CD14-positive monocyte (primary cell): ENCODE data around the gene KCTD16. TPM values are rescaled to one million over a fixed set of nuclear protein-coding genes. Genes with fewer than 3 reads are reported as not detected.

Experiments
- DNase-seq, 3 donors: peaks; one replicate each; pipeline ENCODE4 v3.0.0-alpha.2; 2011 to 2022
- H2AFZ ChIP-seq: 2 replicates; pipeline ENCODE4 v1.6.0; 2012; ENCODE audit warnings: mild to moderate bottlenecking, low read depth, low read length, inconsistent platforms; ENCODE audit not compliant: insufficient read depth, poor library complexity, severe bottlenecking
- H3K27ac ChIP-seq, 2 donors: 1 replicate in 1 of 2; 2 replicates in 1 of 2; pipeline ENCODE4 v1.5.1; 2012 to 2013; ENCODE audit warnings: low read length in 2 of 2, control low read depth in 1 of 2, inconsistent platforms in 1 of 2, low read depth in 1 of 2, mild to moderate bottlenecking in 1 of 2
- H3K27me3 ChIP-seq, 2 donors: one replicate each; pipeline versions ENCODE4 v1.6.0 to v1.6.1; 2011 to 2013; ENCODE audit warnings: low read length in 2 of 2; ENCODE audit not compliant: control insufficient read depth in 2 of 2, insufficient read depth in 2 of 2
- H3K36me3 ChIP-seq, 2 donors: replicated peaks in 1 of 2; 1 replicate in 1 of 2; 2 replicates in 1 of 2; pipeline versions ENCODE4 v1.5.1 to v1.6.1; 2012 to 2013; ENCODE audit warnings: low read length in 2 of 2, control low read depth in 1 of 2, inconsistent platforms in 1 of 2, mild to moderate bottlenecking in 1 of 2; ENCODE audit not compliant: insufficient read depth in 2 of 2, control insufficient read depth in 1 of 2
- H3K4me1 ChIP-seq, 2 donors: 1 replicate in 1 of 2; 2 replicates in 1 of 2; pipeline versions ENCODE4 v1.5.1 to v1.6.1; 2012 to 2013; ENCODE audit warnings: low read length in 2 of 2, control low read depth in 1 of 2, inconsistent platforms in 1 of 2, mild to moderate bottlenecking in 1 of 2, moderate library complexity in 1 of 2; ENCODE audit not compliant: insufficient read depth in 2 of 2, control insufficient read depth in 1 of 2
- H3K4me2 ChIP-seq: replicated peaks from 2 replicates; pipeline ENCODE3; 2012; ENCODE audit warnings: low read length, moderate library complexity, mild to moderate bottlenecking; ENCODE audit not compliant: poor library complexity, severe bottlenecking; ENCODE audit errors: extremely low read depth
- H3K4me3 ChIP-seq, 3 experiments: fragments of 200-600 bp in 1 of 3; sonication (generic) in 1 of 3; replicated peaks in 1 of 3; 1 replicate in 2 of 3; 2 replicates in 1 of 3; pipeline ENCODE4 v1.5.1; 2011 to 2013; ENCODE audit warnings: low read length in 3 of 3, mild to moderate bottlenecking in 3 of 3, control low read depth in 2 of 3, low read depth in 2 of 3, inconsistent platforms in 1 of 3, moderate library complexity in 1 of 3
- H3K79me2 ChIP-seq: 2 replicates; pipeline ENCODE4 v1.6.0; 2012; ENCODE audit warnings: mild to moderate bottlenecking, control low read depth, inconsistent platforms, low read length, moderate library complexity; ENCODE audit not compliant: insufficient read depth
- H3K9ac ChIP-seq: 2 replicates; pipeline ENCODE4 v1.6.0; 2017; ENCODE audit warnings: low read length, mild to moderate bottlenecking; ENCODE audit not compliant: insufficient read depth, poor library complexity, severe bottlenecking
- H3K9me3 ChIP-seq, 2 donors: replicated peaks in 1 of 2; 1 replicate in 1 of 2; 2 replicates in 1 of 2; pipeline versions ENCODE4 v1.5.1 to v1.6.1; 2012 to 2013; ENCODE audit warnings: low read length in 2 of 2, control low read depth in 1 of 2; ENCODE audit not compliant: control insufficient read depth in 1 of 2, insufficient read depth in 1 of 2
- H4K20me1 ChIP-seq: 2 replicates; pipeline ENCODE4 v1.6.0; 2012; ENCODE audit warnings: mild to moderate bottlenecking, low read length, control low read depth, moderate library complexity; ENCODE audit not compliant: insufficient read depth
- H3K27ac Mint-ChIP-seq, 7 donors: one replicate each; pipeline ENCODE4 v1.8.0; 2020; ENCODE audit warnings: mild to moderate bottlenecking in 7 of 7, mixed read lengths in 7 of 7, moderate library complexity in 6 of 7, inconsistent platforms in 2 of 7
- H3K27me3 Mint-ChIP-seq, 3 donors: one replicate each; pipeline ENCODE4 v1.8.0; 2021 to 2022; ENCODE audit warnings: low read depth in 3 of 3, mild to moderate bottlenecking in 3 of 3, mixed read lengths in 3 of 3, moderate library complexity in 3 of 3, inconsistent platforms in 1 of 3
- H3K36me3 Mint-ChIP-seq, 2 donors: one replicate each; pipeline ENCODE4 v1.8.0; 2020; ENCODE audit warnings: mixed read lengths in 2 of 2, inconsistent platforms in 1 of 2, mild to moderate bottlenecking in 1 of 2
- H3K4me1 Mint-ChIP-seq: one replicate; pipeline ENCODE4 v1.8.0; 2020; ENCODE audit warnings: mild to moderate bottlenecking, mixed read lengths
- H3K4me3 Mint-ChIP-seq, 2 donors: one replicate each; pipeline ENCODE4 v1.8.0; 2020; ENCODE audit warnings: mild to moderate bottlenecking in 2 of 2, mixed read lengths in 2 of 2, moderate library complexity in 1 of 2
- H3K9me3 Mint-ChIP-seq, 7 donors: one replicate each; pipeline ENCODE4 v1.8.0; 2020 to 2022; ENCODE audit warnings: mixed read lengths in 7 of 7, mild to moderate bottlenecking in 6 of 7, moderate library complexity in 6 of 7, inconsistent platforms in 2 of 7
- CTCF ChIP-seq: fragments of 200-600 bp; IDR thresholded peaks from one replicate; pipeline ENCODE4 v1.8.0; 2022; ENCODE audit warnings: antibody characterized with exemption, mild to moderate bottlenecking
- WGBS: methylation state at CpG from one replicate; pipeline ENCODE4 v1.1.5; 2013; ENCODE audit warnings: missing lambda C conversion rate; ENCODE audit not compliant: insufficient coverage; 5-methylcytosine and 5-hydroxymethylcytosine counted together
- intact Hi-C, 2 donors: fragments of 100-400 bp; cut with micrococcal nuclease; formaldehyde crosslinking; loops; one replicate each; pipeline versions ENCODE4 v1.15.0 to v1.15.1; 2023
- polyA plus RNA-seq, 3 donors: library from polyadenylated mRNA; depleted of rRNA in 1 of 3; unstranded in 2 of 3; stranded (reverse) in 1 of 3; fragments of 300-500 nt in 2 of 3; fragments of >200 nt in 1 of 3; fragmentation: Illumina TruSeq in 2 of 3; gene quantifications; 1 replicate in 2 of 3; 2 replicates in 1 of 3; pipeline ENCODE4 v1.2.3, GENCODE V29; 2012 to 2021

KCTD16 gene
- polyA plus RNA-seq, 3 donors = not detected

GRCh38 chr5:144429405-144429804 is 258.7 kb downstream of the KCTD16 start:
- no peaks in the 10 kb centered on the region for H3K27me3 Mint-ChIP-seq
- Histone ChIP-seq H3K9ac (no peak overlapping the region), H3K27ac (no peak overlapping the region), H3K4me2 (no peak overlapping the region), H3K36me3 (no peaks in the 10 kb centered on the region), H3K79me2 (no peaks in the 10 kb centered on the region), H4K20me1 (no peaks in the 10 kb centered on the region), H3K4me3 (no peak overlapping the region), H3K9me3 (no peaks in the 10 kb centered on the region), H3K27me3 (no peaks in the 10 kb centered on the region), H2AFZ (no peak overlapping the region), H3K4me1 (no peaks in the 10 kb centered on the region)
- H3K27ac Mint-ChIP-seq = no peak overlapping the region
- no peak overlapping the region for H3K4me3 Mint-ChIP-seq
- WGBS = no CpG with 5 or more reads among the region's 1 CpG
- TF ChIP-seq CTCF = no peak
- peaks cover 0 to 8% (median 1%) of the 10 kb centered on the region in 7 donors for H3K9me3 Mint-ChIP-seq
- DNase-seq = no peak
- H3K4me1 Mint-ChIP-seq = no peaks in the 10 kb centered on the region
- H3K36me3 Mint-ChIP-seq = no peaks in the 10 kb centered on the region
- intact Hi-C loops = no loop called here

- no peak overlapping the region for H3K4me3 Mint-ChIP-seq
- no peak for DNase-seq
Measured at GRCh38 chr5:144429905-144430304, 259.2 kb downstream of the KCTD16 start.

More at GRCh38 chr5:144429905-144430304, 259.2 kb downstream of the KCTD16 start:
- H3K9ac ChIP-seq = no peak overlapping the region
- no CpG with 5 or more reads among the region's 1 CpG for WGBS
- H3K4me1 Mint-ChIP-seq = no peaks in the 10 kb centered on the region
- no peaks in the 10 kb centered on the region for H3K27me3 Mint-ChIP-seq
- H3K36me3 Mint-ChIP-seq = no peaks in the 10 kb centered on the region
- intact Hi-C loops = no loop called here
- H3K4me3 ChIP-seq = no peak overlapping the region
- no peaks in the 10 kb centered on the region for H4K20me1 ChIP-seq
- no peak overlapping the region for H3K27ac ChIP-seq
- no peak overlapping the region for H2AFZ ChIP-seq
- H3K79me2 ChIP-seq = no peaks in the 10 kb centered on the region
- no peak overlapping the region for H3K27ac Mint-ChIP-seq
- H3K27me3 ChIP-seq = no peaks in the 10 kb centered on the region
- no peaks in the 10 kb centered on the region for H3K9me3 ChIP-seq
- H3K36me3 ChIP-seq = no peaks in the 10 kb centered on the region
- no peak overlapping the region for H3K4me2 ChIP-seq
- TF ChIP-seq CTCF = no peak
- no peaks in the 10 kb centered on the region for H3K4me1 ChIP-seq
- H3K9me3 Mint-ChIP-seq = peaks cover 0 to 8% (median 1%) of the 10 kb centered on the region in 7 donors
